ENCODE measurements around the gene TMCC3. TPM values are rescaled to one million over a fixed set of nuclear protein-coding genes. Genes with fewer than 3 reads are reported as not detected.

TMCC3 gene
- total RNA-seq, 1 experiment from 2014 or later: 2.1 TPM

DNA sequence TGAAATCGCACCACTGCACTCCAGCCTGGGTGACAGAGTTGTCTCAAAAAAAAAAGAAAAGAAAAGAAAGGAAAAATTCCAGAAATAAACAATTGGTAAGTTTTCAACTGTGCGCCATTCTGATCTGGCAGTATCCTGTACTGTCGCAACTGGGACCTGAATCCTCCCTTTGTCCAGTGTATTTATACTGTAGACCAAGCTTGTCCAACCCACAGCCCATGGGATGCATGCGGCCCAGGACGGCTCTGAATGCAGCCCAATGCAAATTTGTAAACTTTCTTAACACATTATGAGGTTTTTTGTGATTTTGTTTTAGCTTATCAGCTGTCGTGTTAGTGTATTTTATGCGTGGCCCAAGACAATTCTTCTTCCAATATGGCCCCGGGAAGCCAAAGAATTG is 84.7 kb downstream of the TMCC3 start:
- Histone ChIP-seq H3K4me1 (no peaks in the 10 kb centered on the region; the same call in 1 of the 2 replicates), H3K36me3 (ENCODE audit: control insufficient read depth, insufficient read depth, low read length) (no peaks in the 10 kb centered on the region), H3K9me3 (no peaks in the 10 kb centered on the region), H3K27me3 (replicated peaks; ENCODE audit: control insufficient read depth, insufficient read depth, low read length) (no peaks in the 10 kb centered on the region), H3K4me3 (ENCODE audit: low read depth, low read length) (no peak overlapping the region)
- POLR2A ChIA-PET: no interaction called here
- DNase-seq: no peak
- Mint-ChIP-seq H3K36me3 (ENCODE audit: insufficient read depth, unreplicated experiment) (peaks cover 6% of the 10 kb centered on the region), H3K27me3 (ENCODE audit: insufficient read depth, unreplicated experiment) (no peaks in the 10 kb centered on the region), H3K27ac (ENCODE audit: unreplicated experiment) (no peak overlapping the region), H3K4me1 (ENCODE audit: low read depth, unreplicated experiment) (peaks cover 5% of the 10 kb centered on the region), H3K4me3 (ENCODE audit: unreplicated experiment) (no peak overlapping the region), H3K9me3 (ENCODE audit: unreplicated experiment) (no peaks in the 10 kb centered on the region)
- no TSS peak for BruUV-seq (replicated peaks)
- CTCF ChIA-PET: interaction anchor here (0.6 kb wide), 1 partner anchor 13 kb away, joined by 4 read pairs; no protein-coding TSS in a partner anchor
- TF ChIP-seq, protein P1, sequence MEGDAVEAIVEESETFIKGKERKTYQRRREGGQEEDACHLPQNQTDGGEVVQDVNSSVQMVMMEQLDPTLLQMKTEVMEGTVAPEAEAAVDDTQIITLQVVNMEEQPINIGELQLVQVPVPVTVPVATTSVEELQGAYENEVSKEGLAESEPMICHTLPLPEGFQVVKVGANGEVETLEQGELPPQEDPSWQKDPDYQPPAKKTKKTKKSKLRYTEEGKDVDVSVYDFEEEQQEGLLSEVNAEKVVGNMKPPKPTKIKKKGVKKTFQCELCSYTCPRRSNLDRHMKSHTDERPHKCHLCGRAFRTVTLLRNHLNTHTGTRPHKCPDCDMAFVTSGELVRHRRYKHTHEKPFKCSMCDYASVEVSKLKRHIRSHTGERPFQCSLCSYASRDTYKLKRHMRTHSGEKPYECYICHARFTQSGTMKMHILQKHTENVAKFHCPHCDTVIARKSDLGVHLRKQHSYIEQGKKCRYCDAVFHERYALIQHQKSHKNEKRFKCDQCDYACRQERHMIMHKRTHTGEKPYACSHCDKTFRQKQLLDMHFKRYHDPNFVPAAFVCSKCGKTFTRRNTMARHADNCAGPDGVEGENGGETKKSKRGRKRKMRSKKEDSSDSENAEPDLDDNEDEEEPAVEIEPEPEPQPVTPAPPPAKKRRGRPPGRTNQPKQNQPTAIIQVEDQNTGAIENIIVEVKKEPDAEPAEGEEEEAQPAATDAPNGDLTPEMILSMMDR (IDR thresholded peaks at IDR 0.05; ENCODE audit: insufficient read depth in 1 of 2, low read depth in 1 of 2, low read length in 1 of 2, severe bottlenecking in 1 of 2, unreplicated experiment in 1 of 2): no peak
- intact Hi-C loops (cut with micrococcal nuclease; ENCODE audit: unreplicated experiment): no loop called here

DNA sequence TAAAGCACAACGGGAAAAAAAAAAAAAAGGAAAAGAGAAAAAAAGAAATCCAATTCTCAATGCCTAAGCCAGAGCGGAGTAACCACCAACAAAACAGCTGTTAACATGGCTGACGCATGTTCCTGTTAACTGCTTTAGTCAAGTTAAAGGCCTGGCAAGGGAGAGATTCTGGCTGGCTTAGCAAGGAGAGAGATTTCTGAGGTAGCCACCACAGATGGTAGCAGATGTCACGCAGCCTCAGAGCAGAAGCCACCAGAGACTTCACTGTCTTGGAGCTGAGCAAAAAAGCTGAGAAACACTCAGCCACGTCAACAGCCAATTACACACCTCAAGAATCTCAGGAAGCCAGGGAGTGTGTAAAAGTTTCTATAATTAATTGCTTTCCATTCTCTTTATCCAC is 87.1 kb downstream of the TMCC3 start:
- Mint-ChIP-seq H3K4me3 (ENCODE audit: unreplicated experiment) (no peak overlapping the region), H3K27ac (ENCODE audit: unreplicated experiment) (no peak overlapping the region), H3K9me3 (ENCODE audit: unreplicated experiment) (no peaks in the 10 kb centered on the region), H3K36me3 (ENCODE audit: insufficient read depth, unreplicated experiment) (no peaks in the 10 kb centered on the region), H3K4me1 (ENCODE audit: low read depth, unreplicated experiment) (peaks cover 10% of the 10 kb centered on the region), H3K27me3 (ENCODE audit: insufficient read depth, unreplicated experiment) (no peaks in the 10 kb centered on the region)
- Histone ChIP-seq H3K4me3 (ENCODE audit: low read depth, low read length) (no peak overlapping the region), H3K27me3 (replicated peaks; ENCODE audit: control insufficient read depth, insufficient read depth, low read length) (no peaks in the 10 kb centered on the region), H3K36me3 (ENCODE audit: control insufficient read depth, insufficient read depth, low read length) (no peaks in the 10 kb centered on the region), H3K4me1 (no peaks in the 10 kb centered on the region; the same call in 1 of the 2 replicates), H3K9me3 (no peaks in the 10 kb centered on the region)
- ChIA-PET POLR2A (no interaction called here), CTCF (no interaction called here)
- TF ChIP-seq, protein P1 (IDR thresholded peaks at IDR 0.05; ENCODE audit: insufficient read depth in 1 of 2, low read depth in 1 of 2, low read length in 1 of 2, severe bottlenecking in 1 of 2, unreplicated experiment in 1 of 2): no peak
- DNase-seq: no peak
- no TSS peak for BruUV-seq (replicated peaks)
- intact Hi-C loops (cut with micrococcal nuclease; ENCODE audit: unreplicated experiment): no loop called here

DNA sequence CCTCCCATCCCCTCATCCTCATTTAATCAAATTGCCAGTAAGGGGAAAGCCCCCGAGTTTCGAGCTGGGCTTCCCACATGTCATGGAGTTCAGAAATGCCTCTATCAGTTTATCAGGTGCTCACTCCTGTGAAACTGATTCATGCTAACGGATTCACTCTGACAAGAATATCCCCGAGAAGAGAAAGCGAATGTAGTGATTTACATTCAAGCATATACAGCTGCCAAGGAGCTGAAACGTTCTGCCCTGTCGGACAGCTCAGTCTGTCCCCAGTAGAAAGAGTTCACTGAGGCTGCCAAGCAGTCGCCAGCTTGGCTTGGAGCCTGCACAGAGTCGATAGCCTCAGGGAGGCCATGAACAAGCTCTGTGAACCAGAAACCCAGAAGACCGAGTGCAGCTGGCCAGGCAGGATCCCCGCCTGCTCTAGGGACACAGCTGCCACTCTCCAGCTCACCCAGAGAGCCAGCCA is 88.4 kb downstream of the TMCC3 start:
- H3K9me3 Mint-ChIP-seq (ENCODE audit: unreplicated experiment): no peaks in the 10 kb centered on the region
- intact Hi-C loops (cut with micrococcal nuclease; ENCODE audit: unreplicated experiment): no loop called here
- POLR2A ChIA-PET: no interaction called here
- no peak overlapping the region for H3K4me3 Mint-ChIP-seq (ENCODE audit: unreplicated experiment)
- no peak for DNase-seq
- BruUV-seq (replicated peaks): no TSS peak
- no peaks in the 10 kb centered on the region for H3K36me3 Mint-ChIP-seq (ENCODE audit: insufficient read depth, unreplicated experiment)
- Histone ChIP-seq H3K36me3 (ENCODE audit: control insufficient read depth, insufficient read depth, low read length) (no peaks in the 10 kb centered on the region), H3K4me3 (ENCODE audit: low read depth, low read length) (no peak overlapping the region), H3K27me3 (replicated peaks; ENCODE audit: control insufficient read depth, insufficient read depth, low read length) (no peaks in the 10 kb centered on the region), H3K4me1 (no peaks in the 10 kb centered on the region), H3K9me3 (0 out of 2 replicates have a peak, but pooled peaks cover 2% of the 10 kb centered on the region)
- TF ChIP-seq, protein P1 (IDR thresholded peaks at IDR 0.05; ENCODE audit: insufficient read depth in 1 of 2, low read depth in 1 of 2, low read length in 1 of 2, severe bottlenecking in 1 of 2, unreplicated experiment in 1 of 2): no peak
- H3K27me3 Mint-ChIP-seq (ENCODE audit: insufficient read depth, unreplicated experiment): no peaks in the 10 kb centered on the region
- peaks cover 6% of the 10 kb centered on the region for H3K4me1 Mint-ChIP-seq (ENCODE audit: low read depth, unreplicated experiment)
- H3K27ac Mint-ChIP-seq (ENCODE audit: unreplicated experiment): no peak overlapping the region
- CTCF ChIA-PET: interaction anchor here (0.6 kb wide), 1 partner anchor 414 kb away, joined by 9 read pairs; no protein-coding TSS in a partner anchor

All from Caco-2 (cell line).